Measurements from ENCODE around the gene TRIM43.
"Not testable (repeated sequence)": the region's sequence is repeated elsewhere in the genome, so short reads cannot be mapped to it uniquely, and the experiment has no call there.

Gene TRIM43

GRCh38 chr2:95641787-95642186 lies 50.0 kb downstream of the TRIM43 start:
- DNase-seq: not testable (repeated sequence)

GRCh38 chr2:95642360-95642759 lies 50.6 kb downstream of the TRIM43 start:
- DNase-seq: not testable (repeated sequence)

DNA sequence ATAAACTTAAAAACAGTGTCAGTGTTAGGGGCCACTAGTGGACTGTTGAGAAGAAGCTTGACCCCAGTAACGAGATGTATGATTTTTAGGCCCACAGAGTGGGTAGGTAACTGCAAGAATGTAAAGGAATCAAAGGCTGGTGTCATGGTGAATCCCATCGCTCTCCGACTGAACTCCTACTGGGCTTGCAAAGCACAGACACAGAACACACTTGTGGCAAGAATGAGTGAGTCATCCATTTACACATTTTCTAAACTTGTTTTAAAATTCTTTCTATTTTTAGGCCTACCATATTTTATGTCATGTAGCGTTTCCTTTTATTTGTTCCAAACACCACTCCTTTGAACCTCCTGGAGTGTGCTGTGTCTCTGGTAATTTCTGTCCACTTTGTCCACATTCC lies 51.1 kb downstream of the TRIM43 start:
- not testable (repeated sequence) for DNase-seq

- not testable (repeated sequence) for DNase-seq
Measured at GRCh38 chr2:95645312-95645711, 53.5 kb downstream of the TRIM43 start.

GRCh38 chr2:95646274-95646994 lies 54.6 kb downstream of the TRIM43 start:
- not testable (repeated sequence) for DNase-seq

- not testable (repeated sequence) for DNase-seq
Measured at GRCh38 chr2:95648894-95649544, 57.2 kb downstream of the TRIM43 start.
